Measurements from ENCODE around the gene ING5. TPM values are rescaled to one million over a fixed set of nuclear protein-coding genes. Genes with fewer than 3 reads are reported as not detected.

The ING5 gene
- total RNA-seq, 6 donors from 2014 or later, result 20.2 to 181 (median 41.5) TPM

- Histone ChIP-seq H3K9me3 (no peaks in the 10 kb centered on the region), H3K27ac (peak overlapping the region; percentile 77 to 92 (median 90)), H3K36me3 (peaks cover 0 to 6% (median 0%) of the 10 kb centered on the region in 4 donors), H3K4me3 (peak overlapping the region; percentile 22 to 100 (median 82)), H3K27me3 (no peaks in the 10 kb centered on the region), H3K4me1 (peaks cover 16 to 22% (median 16%) of the 10 kb centered on the region in 4 donors)
- no peak for TF ChIP-seq EP300 (IDR thresholded peaks at IDR 0.05)
- TF ChIP-seq POLR2AphosphoS5 (IDR thresholded peaks at IDR 0.05), result no peak
- no peak for TF ChIP-seq CTCF (IDR thresholded peaks at IDR 0.05)
- no peak for TF ChIP-seq POLR2A (IDR thresholded peaks at IDR 0.05)
- DNase-seq, result no peak
- 83 to 86% methylated on average over 17 to 23 of the region's 23 CpGs for WGBS, 2 donors
- no peak for ATAC-seq (ENCODE audit: low FRiP score in 2 of 2)
Observed at GRCh38 chr2:241733391-241734207, 31.8 kb downstream of the ING5 start.

- Histone ChIP-seq H3K4me1 (peaks cover 16 to 22% (median 16%) of the 10 kb centered on the region in 4 donors), H3K27me3 (no peaks in the 10 kb centered on the region), H3K27ac (peak overlapping the region; percentile 77 to 92 (median 90)), H3K4me3 (peak overlapping the region; percentile 22 to 100 (median 82)), H3K36me3 (peaks cover 0 to 6% (median 0%) of the 10 kb centered on the region in 4 donors), H3K9me3 (no peaks in the 10 kb centered on the region)
- WGBS, 2 donors, result 0% methylated on average over 2 of the region's 25 CpGs; no CpG with 5 or more reads in 1 of the 2 donors
- no peak for TF ChIP-seq POLR2AphosphoS5 (IDR thresholded peaks at IDR 0.05)
- TF ChIP-seq CTCF (IDR thresholded peaks at IDR 0.05), result no peak
- ATAC-seq (ENCODE audit: low FRiP score in 2 of 2) (peak; percentile 6 to 18), DNase-seq (no peak)
Observed at GRCh38 chr2:241734208-241734466, 32.3 kb downstream of the ING5 start.

GRCh38 chr2:241734467-241735208, 32.8 kb downstream of the ING5 start, which contains the start of gene D2HGDH:
Gene D2HGDH (plus strand): TSS chr2:241734630. CDS start chr2:241735225, 595 bp downstream.
- Histone ChIP-seq H3K4me3 (peak within 1 kb of the TSS; percentile 78 to 100 (median 86)), H3K9me3 (no peaks in the 10 kb centered on the region), H3K36me3 (peaks cover 0 to 6% (median 0%) of the 10 kb centered on the region in 4 donors), H3K27me3 (no peaks in the 10 kb centered on the region), H3K4me1 (peaks cover 16 to 22% (median 16%) of the 10 kb centered on the region in 4 donors), H3K27ac (peak within 1 kb of the TSS; percentile 77 to 92 (median 90))
- ATAC-seq (ENCODE audit: low FRiP score in 2 of 2) (peak; percentile 95 to 97), DNase-seq (peak; percentile 97 to 100)
- peak; percentile 57 to 67 for TF ChIP-seq POLR2AphosphoS5 (IDR thresholded peaks at IDR 0.05)
- TF ChIP-seq POLR2A (IDR thresholded peaks at IDR 0.05), result peak in 2 of 4 donors; percentile 63 to 91
- no peak for TF ChIP-seq EP300 (IDR thresholded peaks at IDR 0.05)
- TF ChIP-seq CTCF (IDR thresholded peaks at IDR 0.05), result peak in 2 of 6 experiments; percentile 23 to 29
- WGBS, 2 donors, result 0% methylated on average over 15 of the region's 98 CpGs; no CpG with 5 or more reads in 1 of the 2 donors

GRCh38 chr2:241736111-241736510, 34.3 kb downstream of the ING5 start:
- no peak overlapping the region for H3K4me3 ChIP-seq
- H3K4me1 ChIP-seq, result peaks cover 16 to 26% (median 19%) of the 10 kb centered on the region in 4 donors
- H3K36me3 ChIP-seq, result peaks cover 0 to 6% (median 0%) of the 10 kb centered on the region in 4 donors
- H3K9me3 ChIP-seq, result no peaks in the 10 kb centered on the region
- DNase-seq, result no peak
- no peak for TF ChIP-seq EP300 (IDR thresholded peaks at IDR 0.05)
- no peak for TF ChIP-seq CTCF (IDR thresholded peaks at IDR 0.05)
- no peak for TF ChIP-seq POLR2A (IDR thresholded peaks at IDR 0.05)
- TF ChIP-seq POLR2AphosphoS5 (IDR thresholded peaks at IDR 0.05), result no peak
- H3K27ac ChIP-seq, result no peak overlapping the region
- WGBS, 2 donors, result 85 to 87% methylated on average over 3 of the region's 3 CpGs
- H3K27me3 ChIP-seq, result no peaks in the 10 kb centered on the region
- ATAC-seq (ENCODE audit: low FRiP score in 2 of 2), result no peak
